K562 (cell line): ENCODE measurements around the gene EPHA2. TPM values are rescaled to one million over a fixed set of nuclear protein-coding genes. Genes with fewer than 3 reads are reported as not detected.

ENCODE experiments used
- ATAC-seq: fragments of 200-7000 bp; cut with Tn5 transposase; 3 replicates; pipeline ENCODE4 v1.9.1; 2020; ENCODE audit warnings: moderate library complexity
- BruUV-seq: library from RNA; stranded (reverse); fragments of 400-500 nt; replicated peaks from 2 replicates; lab custom pipeline; 2021; lab: Mats Ljungman, UMichigan
- CTCF ChIA-PET: fragments of 300-600 bp; formaldehyde crosslinking; extraction: SDS; loops from one replicate; lab custom pipeline; 2021; ENCODE audit warnings: low intra/inter-chr PET ratio; lab: Yijun Ruan, JAX
- POLR2A ChIA-PET: fragments of 300-600, 350-650 bp; sonication (Branson Sonifier 250); formaldehyde crosslinking; extraction: SDS; loops from one replicate; lab custom pipeline; 2021; ENCODE audit warnings: antibody characterized with exemption, inconsistent platforms; lab: Yijun Ruan, JAX
- DNase-seq, 4 experiments: peaks; one replicate each; pipeline versions ENCODE4 v3.0.0 to v3.0.0-alpha.2; 2011 to 2018; ENCODE audit warnings: low spot score in 3 of 4, mixed read lengths in 3 of 4; ENCODE audit errors: extremely low read depth in 1 of 4
- FAIRE-seq: peaks from 2 replicates; lab custom pipeline; 2011; peaks lifted over from hg19 to GRCh38; lab: Jason Lieb, UNC
- H2AFZ ChIP-seq: 2 replicates; pipeline ENCODE4 v1.6.0; 2011; ENCODE audit warnings: low read depth, low read length, control low read depth, inconsistent platforms
- H3K27ac ChIP-seq: fragments of 200-600 bp; 3 replicates; pipeline ENCODE4 v1.8.0; 2011; ENCODE audit warnings: low read depth, mild to moderate bottlenecking, control low read depth, inconsistent platforms, low read length, moderate library complexity, mixed read lengths; ENCODE audit errors: extremely low read depth
- H3K27me3 ChIP-seq, 2 experiments: fragments of 300-600 bp in 1 of 2; 2 replicates in 1 of 2; 3 replicates in 1 of 2; pipeline versions ENCODE4 v1.6.0 to v1.8.0; 2011; ENCODE audit warnings: inconsistent platforms in 2 of 2, low read length in 2 of 2, mild to moderate bottlenecking in 1 of 2, mixed read lengths in 1 of 2, moderate library complexity in 1 of 2; ENCODE audit not compliant: control insufficient read depth in 2 of 2, insufficient read depth in 2 of 2
- H3K36me3 ChIP-seq: fragments of 300-600 bp; 3 replicates; pipeline ENCODE4 v1.8.0; 2011; ENCODE audit warnings: mild to moderate bottlenecking, low read length, inconsistent platforms; ENCODE audit not compliant: control insufficient read depth, insufficient read depth
- H3K4me1 ChIP-seq, 2 experiments: fragments of 200-600 bp in 1 of 2; replicated peaks in 1 of 2; 2 replicates in 1 of 2; 3 replicates in 1 of 2; pipeline versions ENCODE4 v1.5.1 to v1.8.0; 2011; ENCODE audit warnings: inconsistent platforms in 2 of 2, low read length in 2 of 2, mild to moderate bottlenecking in 1 of 2, mixed read lengths in 1 of 2, moderate library complexity in 1 of 2; ENCODE audit not compliant: control insufficient read depth in 2 of 2, insufficient read depth in 2 of 2
- H3K4me2 ChIP-seq: 2 replicates; pipeline ENCODE4 v1.6.1; 2011; ENCODE audit warnings: low read length, control low read depth, inconsistent platforms, mixed read lengths; ENCODE audit not compliant: insufficient read depth
- H3K4me3 ChIP-seq: fragments of 200-600 bp; sonication (generic), shearing (Covaris generic); 2 replicates; pipeline ENCODE4 v1.5.1; 2016; ENCODE audit warnings: control low read depth, inconsistent platforms
- H3K79me2 ChIP-seq: fragments of 200-600 bp; 3 replicates; pipeline ENCODE4 v1.8.0; 2011; ENCODE audit warnings: low read length, inconsistent platforms; ENCODE audit not compliant: control insufficient read depth, insufficient read depth
- H3K9ac ChIP-seq, 2 experiments: 2 replicates each; pipeline versions ENCODE4 v1.6.0 to v1.6.1; 2011; ENCODE audit warnings: low read depth in 2 of 2, low read length in 2 of 2, control low read depth in 1 of 2, inconsistent platforms in 1 of 2, mild to moderate bottlenecking in 1 of 2, mixed read lengths in 1 of 2; ENCODE audit not compliant: insufficient read depth in 1 of 2
- H3K9me1 ChIP-seq: one replicate; pipeline ENCODE4 v1.6.0; 2011; ENCODE audit warnings: inconsistent platforms, mild to moderate bottlenecking, low read length, moderate library complexity; ENCODE audit not compliant: control insufficient read depth, insufficient read depth
- H3K9me3 ChIP-seq: replicated peaks from 2 replicates; pipeline ENCODE4 v1.5.1; 2011; ENCODE audit warnings: low read depth, low read length, inconsistent platforms; ENCODE audit not compliant: control insufficient read depth, insufficient read depth
- H4K20me1 ChIP-seq: replicated peaks from 2 replicates; pipeline ENCODE4 v1.6.1; 2011; ENCODE audit warnings: low read length, inconsistent platforms, mixed read lengths; ENCODE audit not compliant: control insufficient read depth, insufficient read depth
- CBFB ChIP-seq: sonication (generic); formaldehyde crosslinking; IDR thresholded peaks from 2 replicates; pipeline ENCODE4 v1.4.0; 2020; ENCODE audit warnings: mild to moderate bottlenecking, missing genetic modification reagents
- FOXP1 ChIP-seq: sonication (generic); formaldehyde crosslinking; IDR thresholded peaks from 2 replicates; pipeline ENCODE4 v1.8.0; 2022; ENCODE audit warnings: mild to moderate bottlenecking, missing genetic modification reagents
- ILK ChIP-seq: fragments of 450-650 bp; IDR thresholded peaks from 2 replicates; pipeline ENCODE4 v1.6.1; 2016; ENCODE audit warnings: missing genetic modification characterization, low read depth, mild to moderate bottlenecking, missing compliant biosample characterization, moderate library complexity, borderline replicate concordance
- NELFE ChIP-seq: IDR thresholded peaks from 2 replicates; pipeline ENCODE4 v1.6.1; 2011; ENCODE audit warnings: mild to moderate bottlenecking; ENCODE audit not compliant: insufficient read depth, insufficient read length
- NR2C1 ChIP-seq, 2 experiments: fragments of 450-650 bp; IDR thresholded peaks; 2 replicates each; pipeline ENCODE4 v1.6.1; 2017; ENCODE audit warnings: mild to moderate bottlenecking in 2 of 2, antibody characterized with exemption in 1 of 2, inconsistent platforms in 1 of 2, missing compliant biosample characterization in 1 of 2, missing genetic modification characterization in 1 of 2
- NR2F6 ChIP-seq: fragments of 450-650 bp; formaldehyde crosslinking; IDR thresholded peaks from 2 replicates; pipeline ENCODE4 v1.4.0; 2020; ENCODE audit warnings: mild to moderate bottlenecking
- PATZ1 ChIP-seq: fragments of 250-450 bp; sonication (Bioruptor Pico); IDR thresholded peaks from 2 replicates; pipeline ENCODE4 v1.5.0; 2020; ENCODE audit warnings: mild to moderate bottlenecking, borderline replicate concordance
- POLR2B ChIP-seq: fragments of 450-650 bp; IDR thresholded peaks from 2 replicates; pipeline ENCODE4 v1.6.1; 2018; ENCODE audit warnings: low read depth; ENCODE audit not compliant: partially characterized antibody
- SMAD3 ChIP-seq: fragments of 450-650 bp; formaldehyde crosslinking; conservative IDR thresholded peaks from 2 replicates; pipeline ENCODE4 v1.4.0; 2020; ENCODE audit warnings: mild to moderate bottlenecking
- SREBF2 ChIP-seq: sonication (generic); formaldehyde crosslinking; IDR thresholded peaks from 2 replicates; pipeline ENCODE4 v1.4.0; 2020; ENCODE audit warnings: mild to moderate bottlenecking, missing genetic modification reagents
- ZBTB1 ChIP-seq: sonication (generic); formaldehyde crosslinking; IDR thresholded peaks from 2 replicates; pipeline ENCODE4 v1.8.1; 2023; ENCODE audit warnings: missing genetic modification reagents, low read depth, mild to moderate bottlenecking, borderline replicate concordance
- ZNF444 ChIP-seq: fragments of 250-450 bp; sonication (Bioruptor Pico); IDR thresholded peaks from 2 replicates; pipeline ENCODE4 v1.4.0; 2020; ENCODE audit warnings: mild to moderate bottlenecking, moderate library complexity
- ZNF507 ChIP-seq: conservative IDR thresholded peaks from 2 replicates; pipeline ENCODE4 v1.6.1; 2017; ENCODE audit warnings: missing genetic modification characterization, missing compliant biosample characterization
- ZNF766 ChIP-seq: fragments of 200-800 bp; sonication (Bioruptor generic); conservative IDR thresholded peaks from 2 replicates; pipeline ENCODE4 v1.6.1; 2016; ENCODE audit warnings: missing genetic modification characterization, missing compliant biosample characterization
- WGBS: fragments of 100-300 bp; shearing (Covaris generic); methylation state at CpG from one replicate; pipeline ENCODE4 v1.1.6; 2016; ENCODE audit warnings: low coverage, mixed read lengths; ENCODE audit not compliant: insufficient coverage; ENCODE audit errors: missing lambda C conversion rate; 5-methylcytosine and 5-hydroxymethylcytosine counted together
- in situ Hi-C: fragments of 300-500 bp; cut with MboI; formaldehyde crosslinking; loops from 4 replicates; pipeline ENCODE4 v1.15.0; 2018; ENCODE audit warnings: inconsistent platforms, mixed read lengths
- intact Hi-C: fragments of 100-400 bp; cut with micrococcal nuclease; formaldehyde crosslinking; loops from 2 replicates; pipeline ENCODE4 v1.14.2; 2022
- polyA plus RNA-seq, 8 experiments: library from polyadenylated mRNA; depleted of rRNA in 4 of 8; stranded (reverse) in 5 of 8; unstranded in 3 of 8; fragments of >200 nt; fragmentation: Nextera tagmentation in 2 of 8; fragmentation: Illumina TruSeq in 1 of 8; extraction: Ambion mirVana in 2 of 8; extraction: Trizol in 1 of 8; gene quantifications; 2 replicates each; pipeline versions ENCODE4 v1.2.1 to v1.2.3, GENCODE V29; 2011 to 2014; ENCODE audit warnings: inconsistent platforms in 1 of 8, missing spikeins in 1 of 8
- total RNA-seq, 7 experiments: library from RNA; depleted of rRNA in 6 of 7; stranded (reverse); fragments of >200 nt in 6 of 7; fragmentation: Illumina TruSeq in 2 of 7; extraction: Trizol in 2 of 7; gene quantifications; 2 replicates each; pipeline versions ENCODE4 v1.2.1 to v1.2.3, GENCODE V29; 2011 to 2021; ENCODE audit warnings: low replicate concordance in 1 of 7
- TF ChIP-seq, protein P1 (sequence below): fragments of 450-650 bp; IDR thresholded peaks from 2 replicates; pipeline ENCODE4 v1.6.1; 2017; ENCODE audit warnings: antibody characterized with exemption
- TF ChIP-seq, protein P2 (sequence below): fragments of 450-650 bp; IDR thresholded peaks from 2 replicates; pipeline ENCODE4 v1.6.1; 2014; ENCODE audit warnings: low read depth, mild to moderate bottlenecking, moderate library complexity, borderline replicate concordance

The EPHA2 gene
- total and polyA plus RNA-seq, 9 of the 15 experiments (the other 6 are each of a cell fraction or from before 2014, with no cell fraction given) = 0.04 to 0.40 (median 0.07) TPM; not detected in 4

DNA sequence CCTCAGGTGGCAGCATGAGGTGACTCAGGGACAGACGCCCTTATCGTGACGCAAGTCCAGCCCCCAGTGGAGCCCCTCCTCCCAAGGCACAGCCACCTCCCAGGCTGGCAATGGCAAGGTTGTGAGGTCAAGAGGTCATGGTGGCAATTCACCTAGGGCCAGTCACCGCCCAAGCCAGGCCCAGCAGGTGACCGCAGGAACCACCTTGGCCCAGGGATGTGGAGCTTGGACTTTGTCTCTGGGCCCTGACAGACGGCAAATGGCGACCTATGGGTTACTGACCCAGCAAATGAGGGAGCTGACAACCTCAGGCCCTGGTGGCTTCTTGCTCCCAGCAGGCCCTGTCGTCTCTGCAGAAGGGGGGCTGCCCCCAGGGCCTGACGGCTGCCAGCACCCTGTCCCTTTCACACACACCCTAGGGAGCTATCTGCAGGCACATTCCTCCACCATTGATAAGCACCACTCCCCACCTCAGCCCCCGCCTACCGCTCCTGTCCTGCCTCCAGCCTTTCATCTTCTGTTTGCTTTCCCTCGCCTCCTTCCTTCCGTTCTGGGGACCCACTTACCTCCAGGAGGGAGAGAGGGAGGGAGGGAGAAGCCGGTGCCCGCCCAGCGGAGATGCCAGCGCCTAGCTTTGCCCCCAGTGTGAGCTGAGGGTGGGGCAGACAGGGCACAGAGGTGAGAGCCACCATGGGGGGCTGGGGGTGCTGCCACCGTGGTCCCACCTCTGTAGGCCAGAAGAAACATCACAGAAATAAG lies 12.1 kb downstream of the EPHA2 start:
- WGBS = 7% methylated on average over 18 of the region's 18 CpGs
- Histone ChIP-seq H2AFZ (peak overlapping the region; percentile 25), H3K9ac (peak overlapping the region; percentile 78 to 89), H4K20me1 (no peaks in the 10 kb centered on the region), H3K27me3 (no peaks in the 10 kb centered on the region), H3K79me2 (no peaks in the 10 kb centered on the region; the same call in 2 of the 3 replicates), H3K9me1 (no peaks in the 10 kb centered on the region), H3K4me2 (peak overlapping the region; percentile 82), H3K27ac (peak overlapping the region; percentile 93), H3K4me3 (peak overlapping the region; percentile 6; the same call in 1 of the 2 replicates), H3K4me1 (peaks cover 75 to 85% of the 10 kb centered on the region in 2 experiments), H3K9me3 (no peaks in the 10 kb centered on the region), H3K36me3 (no peaks in the 10 kb centered on the region)
- DNase-seq (peak; percentile 96 to 98 (median 97)), FAIRE-seq (peak; percentile 96), ATAC-seq (peak; percentile 82)
- intact Hi-C loops = loop anchor here (5.0 kb wide), 1 partner anchor 34 kb away; no protein-coding TSS in a partner anchor
- ChIA-PET POLR2A (interaction anchor here (0.6 to 5.1 kb wide), 11 partner anchors 10 to 71 kb away, joined by 3 to 38 read pairs (median 4); partner anchors contain the start of gene EPHA2), CTCF (no interaction called here)
- in situ Hi-C loops = no loop called here
- BruUV-seq = no TSS peak
- TF ChIP-seq CBFB (CRISPR knock-in tag) (no peak), SREBF2 (CRISPR knock-in tag) (no peak), FOXP1 (no peak), ZNF444 (CRISPR knock-in tag) (no peak), ZNF766 (CRISPR knock-in tag) (no peak), NELFE (no peak), ILK (tag) (no peak), ZBTB1 (CRISPR knock-in tag) (no peak), POLR2B (no peak), ZNF507 (tag) (no peak), PATZ1 (CRISPR knock-in tag) (no peak), NR2C1 (IDR thresholded peaks at IDR 0.05) (peak; percentile 12; the same call in 1 of the 2 replicates), NR2C1 (tag; IDR thresholded peaks at IDR 0.05) (0 out of 2 replicates have a peak, but pooled peaks have one; percentile 39), NR2F6 (CRISPR knock-in tag) (no peak), SMAD3 (CRISPR knock-in tag) (no peak)
- TF ChIP-seq, protein P1, sequence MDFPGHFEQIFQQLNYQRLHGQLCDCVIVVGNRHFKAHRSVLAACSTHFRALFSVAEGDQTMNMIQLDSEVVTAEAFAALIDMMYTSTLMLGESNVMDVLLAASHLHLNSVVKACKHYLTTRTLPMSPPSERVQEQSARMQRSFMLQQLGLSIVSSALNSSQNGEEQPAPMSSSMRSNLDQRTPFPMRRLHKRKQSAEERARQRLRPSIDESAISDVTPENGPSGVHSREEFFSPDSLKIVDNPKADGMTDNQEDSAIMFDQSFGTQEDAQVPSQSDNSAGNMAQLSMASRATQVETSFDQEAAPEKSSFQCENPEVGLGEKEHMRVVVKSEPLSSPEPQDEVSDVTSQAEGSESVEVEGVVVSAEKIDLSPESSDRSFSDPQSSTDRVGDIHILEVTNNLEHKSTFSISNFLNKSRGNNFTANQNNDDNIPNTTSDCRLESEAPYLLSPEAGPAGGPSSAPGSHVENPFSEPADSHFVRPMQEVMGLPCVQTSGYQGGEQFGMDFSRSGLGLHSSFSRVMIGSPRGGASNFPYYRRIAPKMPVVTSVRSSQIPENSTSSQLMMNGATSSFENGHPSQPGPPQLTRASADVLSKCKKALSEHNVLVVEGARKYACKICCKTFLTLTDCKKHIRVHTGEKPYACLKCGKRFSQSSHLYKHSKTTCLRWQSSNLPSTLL = no peak
- TF ChIP-seq, protein P2, sequence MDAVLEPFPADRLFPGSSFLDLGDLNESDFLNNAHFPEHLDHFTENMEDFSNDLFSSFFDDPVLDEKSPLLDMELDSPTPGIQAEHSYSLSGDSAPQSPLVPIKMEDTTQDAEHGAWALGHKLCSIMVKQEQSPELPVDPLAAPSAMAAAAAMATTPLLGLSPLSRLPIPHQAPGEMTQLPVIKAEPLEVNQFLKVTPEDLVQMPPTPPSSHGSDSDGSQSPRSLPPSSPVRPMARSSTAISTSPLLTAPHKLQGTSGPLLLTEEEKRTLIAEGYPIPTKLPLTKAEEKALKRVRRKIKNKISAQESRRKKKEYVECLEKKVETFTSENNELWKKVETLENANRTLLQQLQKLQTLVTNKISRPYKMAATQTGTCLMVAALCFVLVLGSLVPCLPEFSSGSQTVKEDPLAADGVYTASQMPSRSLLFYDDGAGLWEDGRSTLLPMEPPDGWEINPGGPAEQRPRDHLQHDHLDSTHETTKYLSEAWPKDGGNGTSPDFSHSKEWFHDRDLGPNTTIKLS = no peak
